GM19025 (cell line): ENCODE data around the gene TBL3.

ENCODE experiments used
- ATAC-seq: cut with Tn5 transposase; IDR thresholded peaks from one replicate; pipeline ENCODE4 v1.9.1; 2021; ENCODE audit warnings: mild to moderate bottlenecking, low read depth, moderate library complexity; ENCODE audit not compliant: unreplicated experiment

The TBL3 gene

DNA sequence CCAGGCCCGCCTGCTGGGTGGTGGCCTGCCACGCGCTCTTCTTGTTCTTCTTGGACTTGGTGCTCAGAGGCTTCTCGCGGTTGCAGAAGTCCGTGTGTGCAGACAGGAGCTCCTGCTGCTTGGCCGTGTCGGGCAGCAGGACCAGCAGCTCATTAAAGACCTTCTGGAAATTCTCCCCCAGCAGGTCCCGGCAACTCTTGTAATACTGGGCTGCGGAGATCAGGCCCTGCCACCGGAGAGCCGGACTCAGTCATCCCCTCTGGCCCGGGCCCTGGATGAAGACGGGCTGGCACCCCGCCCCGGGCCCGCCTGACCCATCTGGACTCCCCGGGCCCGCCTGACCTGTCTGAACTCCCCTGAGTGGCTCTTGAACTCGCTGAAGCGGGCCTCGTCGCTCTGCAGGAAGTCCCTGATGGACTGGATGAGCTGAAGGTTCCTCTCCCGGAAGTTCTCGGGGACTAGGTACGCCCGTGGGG lies 26.5 kb downstream of the TBL3 start:
- ATAC-seq = no peak

DNA sequence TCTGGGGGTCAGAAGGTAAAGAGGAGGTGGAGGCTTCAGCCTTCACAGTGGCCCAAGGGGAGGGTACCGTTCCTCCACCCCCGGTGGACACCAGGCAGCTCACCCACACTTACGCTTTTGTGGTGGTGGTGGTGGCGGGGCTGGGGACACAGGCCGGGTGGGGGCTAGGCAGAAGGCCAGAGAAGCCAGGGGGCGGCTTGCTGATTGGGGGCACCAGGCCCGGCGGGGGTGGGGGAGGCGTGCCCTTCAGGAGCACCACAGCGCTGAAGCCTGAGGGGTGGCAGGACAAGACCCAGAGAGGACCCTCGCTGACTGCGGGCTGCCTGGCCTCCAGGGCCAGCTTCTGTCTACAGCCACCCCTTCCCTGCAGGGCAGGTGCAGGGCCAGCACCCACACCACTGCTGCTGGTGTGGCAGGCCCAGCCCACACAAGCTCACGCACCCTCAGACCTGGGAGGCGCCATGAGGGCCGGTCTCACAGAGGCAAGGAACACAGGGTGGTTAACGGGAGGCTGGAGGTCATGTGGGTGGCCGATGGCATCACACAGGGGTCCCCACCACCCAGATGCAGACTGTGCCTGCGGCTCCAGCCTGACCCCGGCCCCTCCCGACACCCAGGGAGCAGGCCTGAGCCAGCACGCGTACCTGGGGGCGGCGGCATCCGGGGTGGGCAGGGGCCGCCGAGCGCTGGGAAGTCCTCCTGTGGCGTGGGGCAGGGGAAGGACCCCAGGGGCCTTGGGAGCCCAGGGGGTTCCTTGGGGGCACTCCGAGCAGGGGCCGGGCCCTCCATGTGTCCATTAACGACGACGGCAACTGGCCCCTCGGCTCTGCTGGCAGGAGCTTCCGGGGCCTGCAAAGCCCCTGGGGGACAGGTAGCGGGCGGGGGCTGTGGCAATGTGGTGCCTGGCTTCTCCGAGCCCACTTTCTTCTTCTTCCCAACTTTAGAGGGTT lies 27.3 kb downstream of the TBL3 start:
- ATAC-seq = no peak

DNA sequence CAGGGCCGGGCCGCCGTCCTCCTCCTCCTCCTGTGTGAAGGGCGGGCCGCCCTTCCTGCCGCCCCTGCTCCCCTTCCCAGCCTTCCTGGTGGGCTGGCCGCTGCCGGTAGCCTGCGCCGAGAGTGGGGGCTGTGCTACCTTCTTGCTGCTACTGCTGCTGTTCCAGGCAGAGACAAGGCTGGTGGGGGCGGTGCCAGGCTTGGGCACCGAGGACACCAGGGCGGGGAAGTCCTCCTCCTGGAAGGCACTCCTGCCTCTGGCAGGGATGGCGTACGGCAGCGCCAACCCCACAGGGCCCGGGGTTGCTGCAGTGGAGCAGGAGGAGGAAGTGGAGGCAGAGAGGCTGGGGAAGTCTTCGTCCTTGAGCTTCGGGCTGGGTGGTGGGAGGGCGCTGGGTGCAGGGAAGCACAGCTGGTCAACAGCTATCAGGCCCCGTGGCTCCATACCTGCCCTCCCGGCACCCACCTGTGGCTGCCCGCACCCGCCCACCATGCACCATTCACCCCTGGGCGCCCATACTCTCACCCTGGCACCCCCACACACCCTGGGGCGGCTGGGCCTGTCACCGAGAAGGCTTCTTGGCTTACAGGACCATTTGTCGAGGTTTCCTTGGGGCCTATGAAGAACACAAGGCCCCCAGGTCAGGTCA lies 28.1 kb downstream of the TBL3 start:
- no peak for ATAC-seq

DNA sequence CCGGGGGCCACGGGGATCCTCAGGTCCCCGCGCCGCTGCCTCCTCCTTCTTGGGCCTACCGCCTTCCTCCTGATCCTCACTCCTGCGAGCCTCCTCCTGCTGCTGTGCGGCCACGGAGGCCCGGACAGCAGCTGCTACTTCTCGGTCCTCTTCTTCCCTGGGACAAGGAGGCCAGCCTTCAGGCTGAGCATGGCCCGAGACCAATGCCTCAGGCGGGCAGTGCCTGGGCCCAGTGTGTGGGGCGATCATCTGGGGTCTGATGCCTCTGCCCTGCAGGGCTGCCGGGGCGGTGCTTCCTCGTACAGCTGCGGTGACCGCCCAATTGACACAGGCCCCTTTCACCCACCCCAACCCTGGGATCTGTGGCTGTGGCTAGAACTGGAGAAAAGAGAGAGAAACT lies 29.2 kb downstream of the TBL3 start:
- no peak for ATAC-seq

DNA sequence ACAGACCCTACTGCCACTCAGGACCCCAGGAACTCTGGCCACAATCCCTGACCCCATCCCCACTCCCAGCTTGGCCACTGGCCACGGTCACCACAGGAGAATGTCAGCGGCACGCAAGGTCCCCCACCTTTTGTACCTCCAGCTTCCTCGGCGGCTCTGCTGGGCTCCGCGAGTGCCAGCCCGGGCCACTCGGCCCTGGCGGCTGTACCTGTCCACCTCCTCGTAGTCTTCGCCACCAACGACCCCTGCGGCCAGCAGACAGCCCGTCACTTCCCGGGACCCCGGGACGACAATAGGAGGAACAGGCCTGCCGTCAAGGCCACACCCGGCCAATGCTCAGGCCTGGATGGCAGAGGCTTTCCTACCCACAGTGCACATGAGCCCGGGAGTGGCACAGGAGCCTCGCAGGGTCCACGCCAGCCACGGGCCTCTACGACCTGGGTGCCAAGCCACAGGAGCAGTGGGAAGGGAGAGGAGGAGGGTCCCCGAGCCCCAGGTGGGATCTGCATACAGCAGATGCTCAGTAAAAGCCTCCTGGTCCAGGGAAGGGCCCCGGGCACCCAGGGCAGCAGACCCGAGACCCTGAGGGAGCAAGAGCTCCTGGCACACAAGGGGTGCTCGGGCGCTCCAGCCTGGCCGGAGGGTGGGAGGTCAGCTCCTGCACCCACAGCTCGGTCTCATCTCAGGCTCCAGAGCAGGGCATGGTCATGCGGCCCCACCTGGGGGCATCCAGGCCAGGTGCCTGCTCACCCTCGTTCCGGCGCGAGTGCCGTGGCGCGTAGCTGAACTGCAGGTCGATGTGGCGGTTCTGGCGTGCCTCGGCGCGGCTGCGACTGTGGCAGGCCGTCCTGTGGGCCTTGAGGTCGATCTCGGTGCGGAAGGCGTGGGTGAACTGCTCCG lies 29.9 kb downstream of the TBL3 start:
- no peak for ATAC-seq

DNA sequence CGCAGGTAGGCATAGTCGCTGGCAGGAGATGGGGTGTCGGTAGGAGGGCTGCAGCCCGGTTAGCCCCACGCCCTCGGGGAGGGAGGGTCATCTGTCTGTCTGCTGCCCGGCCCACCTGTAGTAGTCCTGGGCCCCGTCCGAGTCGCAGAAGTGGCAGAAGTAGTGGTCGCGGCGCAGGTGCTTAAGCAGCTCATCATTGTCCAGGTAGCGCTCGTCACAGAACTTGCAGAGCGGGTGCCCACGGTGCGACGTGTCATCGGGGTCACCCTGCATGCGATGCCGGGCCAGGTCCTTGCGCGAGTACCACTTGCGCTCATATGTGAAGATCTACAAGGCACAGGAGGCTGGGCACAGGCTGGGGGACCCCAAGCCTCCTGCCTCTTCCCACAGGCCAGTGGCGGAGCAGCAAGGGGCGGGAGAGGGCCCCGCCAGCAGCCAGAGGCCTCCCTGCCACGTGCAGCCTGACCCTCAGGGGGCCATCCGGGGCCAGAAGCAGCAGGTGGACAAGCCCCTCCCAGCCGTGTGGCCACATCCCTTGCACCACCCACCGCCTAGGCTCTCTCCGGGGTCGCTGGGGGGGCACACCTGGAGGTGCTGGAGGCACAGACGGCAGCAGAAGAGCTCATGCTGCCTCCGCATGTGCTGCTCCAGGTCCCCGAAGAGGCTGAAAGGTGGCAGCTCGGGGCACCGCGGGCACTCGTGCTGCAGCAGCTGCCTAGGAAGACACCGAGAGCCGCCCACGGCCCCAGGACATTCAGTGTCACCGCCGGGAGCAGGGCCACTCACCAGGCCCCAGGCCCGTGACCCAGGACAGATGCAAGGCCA lies 30.8 kb downstream of the TBL3 start:
- ATAC-seq = no peak

DNA sequence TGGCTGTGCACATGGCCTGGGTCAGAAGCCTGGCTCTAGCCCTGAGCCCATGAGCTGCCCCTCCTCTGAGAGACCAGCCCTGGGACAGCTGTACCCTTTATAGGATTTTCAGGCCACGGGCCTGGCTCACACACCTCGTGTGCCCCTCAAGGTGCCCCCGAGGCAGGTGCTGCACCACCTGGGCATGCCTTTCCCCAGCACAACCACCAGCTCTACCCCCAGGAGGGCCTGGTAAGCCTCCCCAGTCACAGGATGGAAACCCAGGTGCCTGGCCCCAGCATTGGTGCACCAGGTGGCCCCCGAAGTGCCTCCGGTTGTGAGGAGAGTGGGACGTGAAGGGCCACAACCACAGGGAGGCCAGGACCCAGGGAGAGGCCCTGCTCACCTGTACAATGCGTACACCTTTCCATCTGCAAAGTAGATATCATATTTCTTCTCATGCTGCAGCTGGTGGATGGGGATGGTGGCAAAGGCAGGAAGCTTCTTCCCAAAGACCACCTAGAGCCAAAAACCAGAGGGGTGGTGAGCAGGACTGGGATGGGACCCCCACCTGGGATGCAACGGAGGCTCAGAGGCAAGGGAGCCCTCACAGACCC lies 31.5 kb downstream of the TBL3 start:
- ATAC-seq = no peak

DNA sequence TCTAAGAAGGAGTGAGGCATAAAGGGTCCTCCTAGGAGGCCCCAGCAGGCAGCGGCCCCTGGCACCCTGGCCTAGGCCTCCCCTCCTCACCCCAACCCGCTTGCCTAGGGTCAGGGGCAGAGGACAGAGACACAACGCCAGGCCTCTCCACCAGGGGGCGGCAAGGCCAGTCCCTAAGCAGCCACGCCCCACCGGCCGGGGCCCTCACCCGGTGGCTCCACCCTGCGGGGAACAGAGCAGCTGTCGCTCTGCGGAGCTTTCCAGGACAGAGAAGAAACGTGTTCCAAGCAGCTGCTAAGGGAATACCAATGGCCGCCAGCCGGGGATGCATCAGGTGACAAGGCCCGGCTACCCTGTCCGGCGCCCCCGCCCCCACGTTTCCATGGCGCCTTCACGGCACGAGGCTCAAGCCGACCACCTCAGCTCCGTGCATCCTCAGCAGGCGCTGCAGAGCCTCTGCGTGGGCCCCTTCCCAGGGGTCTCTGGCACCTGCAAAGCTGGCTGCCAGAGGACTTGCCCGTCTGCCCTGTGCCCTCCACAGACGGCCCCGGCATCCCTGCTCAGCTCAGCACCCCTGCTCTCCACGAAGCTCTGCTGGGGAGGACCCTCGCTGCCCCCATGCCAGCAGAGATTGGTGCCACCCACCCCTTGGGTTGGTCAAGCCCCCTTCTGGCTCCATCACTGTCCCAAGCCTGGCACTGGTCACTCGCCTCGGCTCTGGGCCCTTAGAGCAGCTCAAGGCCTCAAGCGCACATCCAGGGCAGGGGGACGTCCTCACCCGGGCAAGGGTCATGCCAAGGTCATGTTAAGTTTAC lies 32.2 kb downstream of the TBL3 start:
- ATAC-seq = peak; percentile 85

DNA sequence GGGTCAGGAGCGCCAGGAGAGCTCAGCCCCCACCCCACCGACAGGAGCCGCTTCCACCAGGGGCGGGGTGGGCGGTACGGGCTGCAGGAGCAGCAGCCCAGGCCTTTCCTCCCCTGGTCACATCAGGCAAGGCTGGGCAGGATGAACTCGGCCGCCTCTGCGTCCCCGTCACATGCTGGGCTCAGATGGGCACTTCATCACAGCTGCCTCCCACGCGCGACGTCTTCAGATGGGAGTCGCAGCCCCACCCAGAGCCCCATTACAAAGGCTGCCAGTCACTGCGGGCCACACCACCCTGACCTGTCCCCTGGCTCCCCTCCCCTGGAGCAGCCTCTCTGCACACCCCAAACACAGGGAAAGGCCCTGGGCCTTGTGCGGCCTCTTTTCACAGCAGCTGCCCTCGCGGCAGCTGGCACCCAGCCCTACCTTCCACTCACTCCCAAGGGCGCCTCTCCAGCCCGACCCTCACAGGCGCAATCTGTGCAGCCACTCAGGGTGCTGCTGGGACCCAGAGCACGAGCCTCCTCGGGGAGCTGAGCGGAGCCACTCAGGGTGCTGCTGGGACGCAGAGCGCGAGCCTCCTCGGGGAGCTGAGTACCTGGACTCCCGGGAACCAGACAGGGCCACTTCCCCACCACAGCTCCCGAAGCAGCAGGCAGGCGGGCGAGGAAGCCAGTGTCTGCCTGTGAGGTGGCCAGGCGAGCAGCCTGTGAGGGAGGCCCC lies 33.1 kb downstream of the TBL3 start:
- no peak for ATAC-seq

DNA sequence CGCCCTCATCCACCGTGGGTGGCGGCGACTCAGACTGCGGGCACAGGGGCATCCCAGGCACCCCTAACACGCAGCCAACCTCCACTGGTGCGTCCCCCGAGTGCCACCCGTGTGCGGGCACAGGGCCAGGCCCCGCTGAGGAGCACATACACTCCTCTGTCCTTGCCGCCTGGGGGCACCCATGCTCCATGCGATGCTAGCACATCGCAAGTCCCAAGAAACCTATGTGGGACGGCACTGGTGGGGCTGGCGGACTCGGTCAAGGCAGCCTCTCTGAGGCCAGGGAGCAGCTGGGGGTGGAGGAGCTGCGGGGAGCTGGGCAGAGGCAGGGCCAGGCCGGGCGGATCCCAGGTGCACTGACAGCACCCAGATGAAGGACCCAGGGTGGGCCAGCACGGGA lies 33.8 kb downstream of the TBL3 start:
- ATAC-seq = no peak

DNA sequence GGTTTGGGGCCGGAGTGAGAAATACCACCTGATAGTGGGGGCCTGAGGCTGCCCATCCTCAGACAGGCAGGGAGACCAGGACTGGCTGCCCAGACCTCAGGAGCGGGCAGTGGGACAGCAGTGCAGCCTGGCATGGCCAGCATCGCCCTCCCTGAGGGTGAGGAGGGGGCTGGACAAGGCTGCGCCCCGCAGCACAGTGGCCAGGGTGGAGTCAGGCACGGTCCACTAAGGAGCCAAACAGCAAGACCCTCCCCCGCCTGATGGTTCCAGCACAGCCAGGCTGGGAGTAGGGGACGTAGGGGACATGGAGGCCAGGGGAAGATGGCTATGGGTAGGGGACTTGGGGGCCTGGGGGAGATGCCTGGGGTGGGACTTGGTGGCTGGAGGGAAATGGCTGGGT lies 34.5 kb downstream of the TBL3 start:
- no peak for ATAC-seq

DNA sequence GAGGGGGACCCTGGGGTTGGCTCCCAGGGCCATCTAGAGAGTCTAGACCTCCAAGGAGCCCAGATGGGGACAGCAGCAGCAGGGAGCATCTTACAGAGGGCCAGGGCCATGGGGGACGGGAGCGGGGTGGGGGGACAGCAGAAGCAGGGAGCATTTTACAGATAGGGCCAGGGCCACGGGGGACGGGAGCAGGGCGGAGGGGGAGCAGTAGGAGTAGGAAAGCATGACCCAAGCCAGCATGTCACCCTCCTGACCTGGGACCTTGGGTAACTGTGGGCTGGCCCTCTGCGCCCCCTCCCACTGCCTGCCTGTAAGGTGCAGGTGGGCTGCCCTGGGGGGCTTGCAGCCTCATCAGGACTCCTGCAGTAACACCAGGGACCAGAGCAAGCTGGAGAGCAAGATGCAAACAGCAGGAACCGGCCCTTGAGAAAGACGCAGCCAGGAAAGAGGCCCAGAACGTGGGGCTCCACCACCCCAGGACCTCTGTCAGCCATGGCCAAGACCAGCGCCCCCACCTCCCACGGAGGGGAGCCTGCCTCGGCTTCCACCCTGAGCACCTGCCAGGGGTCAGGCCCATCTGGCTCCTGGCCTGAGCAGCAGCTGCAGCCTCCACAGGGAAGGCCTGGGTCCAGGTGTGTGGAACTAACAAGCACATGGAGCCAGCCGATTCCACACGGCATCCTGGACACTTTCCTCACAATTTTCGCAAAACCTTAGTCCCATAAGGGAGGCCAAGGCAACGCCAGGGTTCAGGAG lies 35.4 kb downstream of the TBL3 start:
- no peak for ATAC-seq

DNA sequence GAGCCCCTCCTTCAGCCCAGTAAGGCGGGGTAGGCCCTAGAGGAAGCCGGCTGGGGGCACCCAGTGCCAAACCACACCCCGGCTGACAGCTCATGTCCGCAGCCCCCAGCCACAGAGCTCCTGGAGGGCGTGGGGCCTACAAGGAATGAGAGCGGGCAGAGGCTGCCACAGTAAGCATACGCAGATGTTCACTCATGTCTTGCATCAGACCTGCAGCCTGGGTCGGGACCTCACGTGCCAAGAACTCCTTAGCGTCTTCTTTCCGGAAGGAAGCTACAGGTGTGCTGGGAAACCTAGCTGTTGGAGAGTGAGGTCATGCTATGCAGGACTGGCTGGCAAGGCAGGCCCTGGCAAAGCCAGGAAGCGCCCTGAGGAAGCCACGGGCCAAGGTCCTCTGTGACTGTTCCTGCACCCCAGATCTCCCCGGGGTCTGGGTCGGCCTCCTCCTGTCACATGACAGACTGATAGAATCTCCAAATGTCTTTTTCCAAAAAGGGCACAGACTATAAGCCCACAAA lies 36.2 kb downstream of the TBL3 start:
- no peak for ATAC-seq

DNA sequence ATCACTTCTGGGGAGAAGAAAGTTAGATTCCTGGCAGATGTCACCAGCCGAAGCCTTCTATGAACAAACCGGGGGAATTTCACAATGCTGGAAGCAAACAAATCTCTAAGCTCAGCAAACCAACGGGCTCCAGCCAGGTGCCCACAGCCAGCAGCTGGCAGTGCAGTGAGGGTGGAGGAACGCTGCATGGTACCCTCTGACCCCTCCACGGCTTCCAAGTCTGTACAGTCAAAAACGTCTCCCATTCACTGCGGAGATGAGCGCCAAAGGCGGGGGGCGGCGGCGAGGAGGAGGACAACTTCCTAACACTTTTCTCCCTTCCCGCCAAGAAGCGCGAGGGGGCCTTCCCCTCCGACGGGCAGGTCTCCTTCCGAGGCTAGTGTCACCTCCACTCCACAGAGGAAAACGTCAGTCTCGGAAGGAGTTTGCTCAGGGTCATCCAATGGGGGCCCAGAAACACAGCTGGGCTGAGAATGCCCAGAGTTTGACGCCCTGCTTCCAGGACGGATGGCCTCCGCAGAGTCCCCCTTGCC lies 36.8 kb downstream of the TBL3 start:
- ATAC-seq = no peak

DNA sequence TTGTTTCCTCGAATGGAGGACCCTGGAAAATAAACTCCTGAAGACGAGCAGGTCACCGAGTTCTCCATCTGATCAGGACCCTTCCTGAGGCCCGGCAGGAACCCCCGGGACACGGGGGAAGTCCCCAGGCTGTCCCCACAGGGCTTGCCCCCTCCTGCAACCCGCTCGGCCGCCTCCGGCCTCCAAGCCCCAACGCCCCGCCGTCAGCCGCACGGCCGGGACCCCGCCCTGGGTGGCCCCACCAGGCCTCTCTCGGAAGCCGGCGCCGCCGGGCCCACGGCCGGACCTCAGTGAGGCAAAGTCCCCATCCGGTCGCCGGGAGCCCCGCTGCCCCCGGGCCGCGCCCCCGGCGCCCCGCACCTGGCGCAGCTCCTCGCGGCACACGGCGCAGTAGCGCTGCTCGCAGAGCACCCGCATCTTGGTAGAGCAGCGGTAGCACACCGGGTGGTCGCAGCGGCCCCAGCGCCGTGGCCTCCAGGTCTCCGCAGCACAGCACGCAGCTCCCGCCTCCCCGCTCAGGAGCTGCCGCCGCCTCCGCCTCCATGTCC lies 37.4 kb downstream of the TBL3 start:
- peak; percentile 22 for ATAC-seq

DNA sequence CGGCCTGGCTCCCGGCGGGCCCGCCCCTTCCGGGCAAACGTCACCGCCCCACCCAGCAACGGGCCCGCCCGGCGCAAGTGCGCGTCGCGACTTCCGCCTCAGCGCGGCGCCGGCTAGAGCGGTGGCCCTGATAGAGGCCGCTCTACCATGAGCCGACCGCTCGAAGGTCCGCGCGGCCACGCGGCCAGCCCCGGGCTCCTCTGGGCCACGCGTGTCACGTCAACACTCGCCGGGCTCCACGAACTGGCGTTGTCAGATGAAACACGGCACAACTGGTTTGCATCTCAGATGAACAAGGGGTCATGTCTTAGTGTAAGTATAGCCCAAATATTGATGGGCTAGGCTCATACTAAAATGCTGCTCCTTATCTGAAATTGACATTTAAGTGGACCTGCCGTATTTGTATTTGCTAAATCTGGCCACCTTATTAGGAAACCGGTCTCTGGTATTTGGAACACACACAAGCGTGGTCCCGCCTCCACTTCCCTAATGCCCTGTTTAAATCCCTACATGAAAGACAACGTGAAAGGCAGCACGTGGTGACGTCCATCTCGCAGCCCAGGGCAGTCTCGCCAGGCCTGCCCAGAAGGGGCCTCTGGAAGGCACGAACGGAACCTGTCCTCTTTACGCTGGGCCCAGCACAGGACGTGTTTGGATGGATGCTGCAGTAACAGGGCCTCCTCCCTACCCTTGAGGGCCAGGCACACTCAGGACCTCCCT lies 38.1 kb downstream of the TBL3 start, which contains the start of gene ZNF598:
ZNF598 (minus strand) TSS at position 31 of the 720 bp plus-strand sequence.
- peak; percentile 93 for ATAC-seq
